ENCODE measurements around the gene MC5R.
A peak's percentile ranks its signal among the peaks of the same experiment; 100 is the strongest.

The MC5R gene

DNA sequence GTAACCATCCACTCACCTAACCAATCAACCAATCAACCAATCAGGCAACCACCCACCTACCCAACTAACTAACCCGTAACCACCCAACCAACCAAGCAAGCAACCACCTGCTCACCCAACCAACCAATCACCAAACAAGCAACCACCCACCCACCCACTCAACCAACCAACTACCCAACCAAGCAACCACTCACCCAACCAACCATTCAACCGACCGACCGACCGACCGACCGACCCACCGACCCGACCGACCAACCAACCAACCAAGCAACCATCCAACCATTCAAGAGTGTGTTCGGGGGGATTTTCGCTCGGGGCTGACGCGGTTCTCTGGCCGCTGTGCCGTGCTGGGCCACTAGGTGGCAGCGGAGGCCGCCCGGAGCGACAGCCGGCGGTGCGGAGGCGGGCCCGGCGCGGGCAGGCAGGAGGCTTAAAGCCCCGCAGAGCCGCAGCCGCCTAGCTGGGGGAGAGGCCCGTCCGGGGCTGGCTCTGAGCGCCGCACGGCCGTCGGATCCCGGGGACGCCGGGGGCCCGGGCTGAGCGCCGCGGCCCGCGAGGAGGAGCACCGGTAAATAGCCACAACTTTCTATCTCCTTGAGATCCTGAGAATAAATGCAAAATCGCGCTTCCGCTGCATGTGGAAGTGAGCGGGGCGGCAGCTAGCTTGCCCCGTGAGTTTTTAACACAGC lies at the start of gene MC5R:
Gene MC5R (plus strand): TSS at position 443 of the 689 bp plus-strand sequence. CDS start 1,617 bp downstream, outside the sequence.
- ChIA-PET POLR2A (no interaction called here), CTCF (interaction anchor here (0.7 to 2.3 kb wide), 24 partner anchors 8 to 592 kb away, joined by 3 to 38 read pairs (median 4); no protein-coding TSS in a partner anchor)
- TF ChIP-seq, protein P1, sequence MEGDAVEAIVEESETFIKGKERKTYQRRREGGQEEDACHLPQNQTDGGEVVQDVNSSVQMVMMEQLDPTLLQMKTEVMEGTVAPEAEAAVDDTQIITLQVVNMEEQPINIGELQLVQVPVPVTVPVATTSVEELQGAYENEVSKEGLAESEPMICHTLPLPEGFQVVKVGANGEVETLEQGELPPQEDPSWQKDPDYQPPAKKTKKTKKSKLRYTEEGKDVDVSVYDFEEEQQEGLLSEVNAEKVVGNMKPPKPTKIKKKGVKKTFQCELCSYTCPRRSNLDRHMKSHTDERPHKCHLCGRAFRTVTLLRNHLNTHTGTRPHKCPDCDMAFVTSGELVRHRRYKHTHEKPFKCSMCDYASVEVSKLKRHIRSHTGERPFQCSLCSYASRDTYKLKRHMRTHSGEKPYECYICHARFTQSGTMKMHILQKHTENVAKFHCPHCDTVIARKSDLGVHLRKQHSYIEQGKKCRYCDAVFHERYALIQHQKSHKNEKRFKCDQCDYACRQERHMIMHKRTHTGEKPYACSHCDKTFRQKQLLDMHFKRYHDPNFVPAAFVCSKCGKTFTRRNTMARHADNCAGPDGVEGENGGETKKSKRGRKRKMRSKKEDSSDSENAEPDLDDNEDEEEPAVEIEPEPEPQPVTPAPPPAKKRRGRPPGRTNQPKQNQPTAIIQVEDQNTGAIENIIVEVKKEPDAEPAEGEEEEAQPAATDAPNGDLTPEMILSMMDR (IDR thresholded peaks at IDR 0.05; ENCODE audit: control extremely low read depth, extremely low read depth, low read depth, missing control alignments) = peak; percentile 99
- DNase-seq (ENCODE audit: extremely low spot score) = peak; percentile 90

- ChIA-PET CTCF (no interaction called here), POLR2A (no interaction called here)
- TF ChIP-seq, protein P1 (IDR thresholded peaks at IDR 0.05; ENCODE audit: control extremely low read depth, extremely low read depth, low read depth, missing control alignments) = no peak
- DNase-seq (ENCODE audit: extremely low spot score) = no peak
Measured at GRCh38 chr18:13775058-13775457, 48.9 kb upstream of the MC5R start.

- POLR2A ChIA-PET = no interaction called here
- DNase-seq (ENCODE audit: extremely low spot score) = no peak
- CTCF ChIA-PET = interaction anchor here (1.7 kb wide), 1 partner anchor 18 kb away, joined by 4 read pairs; no protein-coding TSS in a partner anchor
- TF ChIP-seq, protein P1 (IDR thresholded peaks at IDR 0.05; ENCODE audit: control extremely low read depth, extremely low read depth, low read depth, missing control alignments) = no peak
Measured at GRCh38 chr18:13791181-13791580, 32.8 kb upstream of the MC5R start.

DNA sequence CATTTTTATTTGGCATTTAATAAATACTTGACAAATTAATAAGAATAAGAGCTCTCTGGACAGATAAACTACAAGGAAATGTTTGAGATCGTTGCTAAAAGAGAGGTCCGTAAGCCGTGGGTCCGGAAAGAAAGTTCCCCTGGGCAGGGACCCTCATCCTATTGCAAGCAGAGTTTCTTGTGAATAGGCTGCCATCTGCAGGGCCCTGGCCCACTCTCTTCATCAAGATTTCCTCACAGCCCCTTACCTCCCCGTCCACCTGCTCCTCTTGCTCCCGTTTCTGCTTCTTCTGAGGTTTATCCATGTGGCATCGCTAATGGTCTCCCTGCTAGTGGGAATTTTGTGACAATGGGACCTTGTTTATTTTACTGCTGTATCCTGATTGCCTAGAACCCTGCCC lies 30.1 kb upstream of the MC5R start:
- TF ChIP-seq, protein P1 (IDR thresholded peaks at IDR 0.05; ENCODE audit: control extremely low read depth, extremely low read depth, low read depth, missing control alignments) = no peak
- ChIA-PET CTCF (no interaction called here), POLR2A (no interaction called here)
- DNase-seq (ENCODE audit: extremely low spot score) = no peak

DNA sequence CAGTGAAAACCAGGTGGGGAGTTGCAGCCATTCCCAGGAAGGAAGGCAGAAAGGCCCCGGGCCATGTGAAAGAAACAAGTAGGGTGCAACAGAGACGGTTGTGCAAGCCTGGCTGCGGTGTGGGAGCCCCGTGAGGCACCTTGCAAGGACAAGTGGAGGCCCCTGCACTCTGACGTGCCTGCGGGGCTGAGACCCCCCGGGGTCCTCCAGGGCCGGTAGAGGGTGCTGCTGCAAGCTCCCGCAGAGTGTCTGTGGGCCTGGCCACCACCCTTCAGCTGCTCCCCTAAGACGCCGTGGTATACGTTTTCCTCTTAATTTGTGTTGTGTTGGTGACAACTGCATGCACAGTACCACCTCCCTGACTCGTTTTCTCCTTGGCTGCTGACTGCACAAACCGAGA lies 27.4 kb upstream of the MC5R start:
- TF ChIP-seq, protein P1 (IDR thresholded peaks at IDR 0.05; ENCODE audit: control extremely low read depth, extremely low read depth, low read depth, missing control alignments) = no peak
- POLR2A ChIA-PET = no interaction called here
- CTCF ChIA-PET = interaction anchor here (1.1 to 3.5 kb wide), 2 partner anchors 14 to 17 kb away, joined by 3 to 17 read pairs; no protein-coding TSS in a partner anchor
- DNase-seq (ENCODE audit: extremely low spot score) = no peak

DNA sequence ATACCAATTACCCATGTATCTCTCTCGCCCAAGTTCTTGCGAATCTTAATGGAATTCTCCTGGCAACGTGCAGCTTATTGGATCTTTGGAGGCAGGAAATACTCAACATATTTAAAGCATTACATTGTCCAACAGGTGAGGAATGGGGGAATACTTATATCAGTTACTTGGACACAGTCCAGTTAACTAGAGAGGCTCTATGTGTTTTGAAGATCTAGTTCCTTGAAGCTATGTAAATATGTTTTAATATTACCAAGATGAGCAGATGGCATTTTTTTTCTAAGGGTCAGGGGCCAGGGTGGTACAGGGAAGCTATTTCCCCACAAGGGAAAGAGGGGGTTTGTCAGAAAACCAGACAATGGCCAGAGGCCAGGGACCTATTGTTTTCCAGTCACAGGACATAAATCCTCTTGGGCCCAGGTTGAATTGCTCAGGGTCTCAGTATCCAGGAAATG lies 26.8 kb upstream of the MC5R start:
- ChIA-PET POLR2A (no interaction called here), CTCF (interaction anchor here (0.9 to 3.5 kb wide), 4 partner anchors 10 to 27 kb away, joined by 3 to 17 read pairs (median 6); partner anchors contain the start of gene MC5R)
- TF ChIP-seq, protein P1 (IDR thresholded peaks at IDR 0.05; ENCODE audit: control extremely low read depth, extremely low read depth, low read depth, missing control alignments) = no peak
- no peak for DNase-seq (ENCODE audit: extremely low spot score)
